HepG2 (cell line): ENCODE results near the gene KLF18. TPM values are rescaled to one million over a fixed set of nuclear protein-coding genes. Genes with fewer than 3 reads are reported as not detected.
"Not testable (repeated sequence)": the region's sequence is repeated elsewhere in the genome, so short reads cannot be mapped to it uniquely, and the experiment has no call there.

ENCODE experiments used
- ATAC-seq: fragments of 200-7000 bp; cut with Tn5 transposase; 3 replicates; pipeline ENCODE4 v1.9.1; 2020; ENCODE audit warnings: mild to moderate bottlenecking, moderate library complexity
- BruUV-seq: library from RNA; stranded (reverse); fragments of 400-500 nt; replicated peaks from 2 replicates; lab custom pipeline; 2021; lab: Mats Ljungman, UMichigan
- CTCF ChIA-PET: fragments of 300-600 bp; formaldehyde crosslinking; extraction: SDS; loops from one replicate; lab custom pipeline; 2021; ENCODE audit warnings: low total read pairs, inconsistent platforms, low intra/inter-chr PET ratio; lab: Yijun Ruan, JAX
- POLR2A ChIA-PET: fragments of 350-600 bp; sonication (Branson Sonifier 250); formaldehyde crosslinking; loops from one replicate; lab custom pipeline; 2020; ENCODE audit warnings: antibody characterized with exemption, inconsistent platforms; lab: Yijun Ruan, JAX
- DNase-seq: peaks from one replicate; pipeline ENCODE4 v3.0.0-alpha.2; 2015; ENCODE audit warnings: low spot score
- FAIRE-seq: peaks from 3 replicates; lab custom pipeline; 2011; peaks lifted over from hg19 to GRCh38; lab: Jason Lieb, UNC
- H2AFZ ChIP-seq: one replicate; pipeline ENCODE4 v1.6.1; 2011; ENCODE audit warnings: low read length, inconsistent platforms
- H3K27ac ChIP-seq: fragments of 300-600 bp; 3 replicates; pipeline ENCODE4 v1.8.0; 2011; ENCODE audit warnings: mixed run types, mild to moderate bottlenecking, mixed read lengths, low read length, inconsistent platforms; ENCODE audit not compliant: insufficient read depth; ENCODE audit errors: extremely low read length
- H3K27me3 ChIP-seq, 2 experiments: fragments of 200-600 bp in 1 of 2; 2 replicates in 1 of 2; 3 replicates in 1 of 2; pipeline versions ENCODE4 v1.6.0 to v1.8.0; 2011; ENCODE audit warnings: low read length in 2 of 2, mild to moderate bottlenecking in 2 of 2, moderate library complexity in 2 of 2, inconsistent platforms in 1 of 2; ENCODE audit not compliant: insufficient read depth in 2 of 2, control insufficient read depth in 1 of 2
- H3K36me3 ChIP-seq, 2 experiments: fragments of 200-600 bp in 1 of 2; replicated peaks in 1 of 2; 2 replicates in 1 of 2; 3 replicates in 1 of 2; pipeline versions ENCODE4 v1.5.1 to v1.8.0; 2011; ENCODE audit warnings: low read length in 2 of 2, inconsistent platforms in 1 of 2; ENCODE audit not compliant: insufficient read depth in 2 of 2, control insufficient read depth in 1 of 2
- H3K4me1 ChIP-seq: 2 replicates; pipeline ENCODE4 v1.5.1; 2012; ENCODE audit warnings: low read length, inconsistent platforms; ENCODE audit not compliant: insufficient read depth
- H3K4me2 ChIP-seq: 2 replicates; pipeline ENCODE4 v1.6.0; 2011; ENCODE audit warnings: low read depth, low read length, inconsistent platforms
- H3K4me3 ChIP-seq, 3 experiments: fragments of 200-600 bp in 1 of 3; sonication (generic), shearing (Covaris generic) in 1 of 3; replicated peaks in 1 of 3; 2 replicates each; pipeline ENCODE4 v1.5.1; 2011 to 2016; ENCODE audit warnings: low read length in 3 of 3, inconsistent platforms in 2 of 3, low read depth in 2 of 3, mild to moderate bottlenecking in 2 of 3, control low read depth in 1 of 3, mixed read lengths in 1 of 3; ENCODE audit not compliant: insufficient read depth in 1 of 3
- H3K79me2 ChIP-seq: one replicate; pipeline ENCODE4 v1.6.1; 2011; ENCODE audit warnings: low read length, inconsistent platforms; ENCODE audit not compliant: insufficient read depth
- H3K9ac ChIP-seq: 2 replicates; pipeline ENCODE4 v1.6.0; 2011; ENCODE audit warnings: mild to moderate bottlenecking, low read depth, low read length, inconsistent platforms; ENCODE audit not compliant: insufficient read depth
- H3K9me3 ChIP-seq: 2 replicates; pipeline ENCODE4 v1.5.1; 2012; ENCODE audit warnings: mild to moderate bottlenecking, low read length
- H4K20me1 ChIP-seq: 2 replicates; pipeline ENCODE4 v1.6.0; 2011; ENCODE audit warnings: inconsistent platforms, mild to moderate bottlenecking, low read length, moderate library complexity; ENCODE audit not compliant: insufficient read depth
- ATF2 ChIP-seq: sonication (generic); formaldehyde crosslinking; IDR thresholded peaks from 2 replicates; pipeline ENCODE4 v1.4.0; 2020; ENCODE audit warnings: missing genetic modification reagents
- IKZF4 ChIP-seq: sonication (generic); formaldehyde crosslinking; IDR thresholded peaks from 2 replicates; pipeline ENCODE4 v1.5.1; 2020; ENCODE audit warnings: borderline replicate concordance, mild to moderate bottlenecking, low read depth, missing genetic modification reagents; ENCODE audit errors: not compliant biosample characterization
- JUN ChIP-seq: sonication (generic); formaldehyde crosslinking; IDR thresholded peaks from 2 replicates; pipeline ENCODE4 v1.4.0; 2020; ENCODE audit warnings: mild to moderate bottlenecking, missing genetic modification reagents
- RBFOX2 ChIP-seq: fragments of 200-400 bp; formaldehyde crosslinking; IDR thresholded peaks from 2 replicates; pipeline ENCODE4 v1.6.1; 2017; ENCODE audit warnings: low read depth, mild to moderate bottlenecking, low read length
- TSC22D2 ChIP-seq: sonication (generic); formaldehyde crosslinking; IDR thresholded peaks from 2 replicates; pipeline ENCODE4 v1.5.1; 2020; ENCODE audit warnings: missing genetic modification reagents, mild to moderate bottlenecking, borderline replicate concordance
- ZNF138 ChIP-seq: sonication (generic); formaldehyde crosslinking; IDR thresholded peaks from 2 replicates; pipeline ENCODE4 v1.5.0; 2020; ENCODE audit warnings: mild to moderate bottlenecking, low read depth, missing genetic modification reagents
- ZNF326 ChIP-seq: sonication (generic); formaldehyde crosslinking; IDR thresholded peaks from 2 replicates; pipeline ENCODE4 v1.4.0; 2020; ENCODE audit warnings: missing genetic modification reagents, borderline replicate concordance
- ZNF33A ChIP-seq: sonication (generic); formaldehyde crosslinking; IDR thresholded peaks from 2 replicates; pipeline ENCODE4 v1.5.1; 2020; ENCODE audit warnings: missing genetic modification reagents, mild to moderate bottlenecking, moderate library complexity, borderline replicate concordance
- WGBS: methylation state at CpG from one replicate; pipeline ENCODE4 v1.1.6; 2017; ENCODE audit warnings: low lambda C conversion rate; 5-methylcytosine and 5-hydroxymethylcytosine counted together
- in situ Hi-C: cut with HindIII; loops from 2 replicates; pipeline ENCODE4 v1.10.0; 2017; ENCODE audit warnings: low pct_unique_long_range_greater_than_20kb; ENCODE audit not compliant: extremely low pct_ligation_motif_present
- intact Hi-C: fragments of 100-400 bp; cut with micrococcal nuclease; formaldehyde crosslinking; loops from one replicate; pipeline ENCODE4 v1.10.0; 2022; ENCODE audit not compliant: unreplicated experiment
- polyA plus RNA-seq, 8 experiments: library from polyadenylated mRNA; depleted of rRNA in 3 of 8; stranded (reverse) in 7 of 8; unstranded in 1 of 8; fragments of >200 nt; fragmentation: Illumina TruSeq in 4 of 8; extraction: Trizol in 4 of 8; gene quantifications; 2 replicates each; pipeline versions ENCODE4 v1.2.1 to v1.2.3, GENCODE V29; 2011 to 2016; ENCODE audit warnings: low read depth in 4 of 8, missing spikeins in 1 of 8, mixed read lengths in 1 of 8; ENCODE audit not compliant: insufficient read depth in 1 of 8
- total RNA-seq, 5 experiments: library from RNA; depleted of rRNA; stranded (reverse); fragments of >200 nt; fragmentation: Illumina TruSeq; extraction: Trizol; gene quantifications; 2 replicates each; pipeline ENCODE4 v1.2.3, GENCODE V29; 2016; ENCODE audit warnings: low read depth in 1 of 5
- TF ChIP-seq, protein P1 (sequence below): sonication (generic); formaldehyde crosslinking; IDR thresholded peaks from 2 replicates; pipeline ENCODE4 v1.5.0; 2020; ENCODE audit warnings: missing genetic modification reagents, mild to moderate bottlenecking, borderline replicate concordance
- TF ChIP-seq, protein P2 (sequence below): IDR thresholded peaks from 2 replicates; pipeline ENCODE4 v1.6.1; 2016; ENCODE audit warnings: low read depth, borderline replicate concordance
- TF ChIP-seq, protein P3 (sequence below): sonication (generic); formaldehyde crosslinking; IDR thresholded peaks from 2 replicates; pipeline ENCODE4 v1.8.1; 2023; ENCODE audit warnings: mild to moderate bottlenecking, inconsistent platforms, moderate library complexity, missing genetic modification reagents, borderline replicate concordance

Gene KLF18
- total and polyA plus RNA-seq, 2 of the 13 experiments (the other 11 are each of a cell fraction or from before 2014, with no cell fraction given) = not detected

DNA sequence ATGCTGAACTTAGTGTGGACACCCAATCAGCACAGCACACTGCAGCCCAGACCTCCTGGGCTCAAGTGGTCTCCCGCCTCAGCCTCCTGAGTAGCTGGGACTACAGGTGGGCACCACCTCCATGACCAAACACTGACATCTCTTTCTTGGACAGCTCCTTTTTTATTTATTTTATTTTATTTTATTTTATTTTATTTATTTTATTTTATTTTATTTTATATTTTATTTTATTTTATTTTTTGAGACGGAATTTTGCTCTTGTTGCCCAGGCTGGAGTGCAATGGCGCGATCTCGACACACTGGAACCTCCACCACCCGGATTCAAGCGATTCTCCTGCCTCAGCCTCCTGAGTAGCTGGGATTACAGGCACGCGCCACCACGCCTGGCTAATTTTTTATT, 24.2 kb downstream of the KLF18 start:
- WGBS = 75% methylated on average over 10 of the region's 10 CpGs

GRCh38 chr1:44114098-44114497, 27.3 kb downstream of the KLF18 start:
- Histone ChIP-seq H2AFZ (no peak overlapping the region), H3K9ac (no peak overlapping the region), H4K20me1 (no peaks in the 10 kb centered on the region), H3K9me3 (no peaks in the 10 kb centered on the region), H3K79me2 (no peaks in the 10 kb centered on the region), H3K27me3 (peaks cover 1 to 16% of the 10 kb centered on the region in 2 experiments; a peak in 3 of 5 replicates), H3K4me2 (no peak overlapping the region), H3K4me1 (peaks cover 6% of the 10 kb centered on the region; the same call in 1 of the 2 replicates), H3K4me3 (no peak overlapping the region), H3K27ac (no peak overlapping the region), H3K36me3 (no peaks in the 10 kb centered on the region)
- in situ Hi-C loops (no loop called here), intact Hi-C loops (no loop called here)
- BruUV-seq = no TSS peak
- no peak for ATAC-seq
- WGBS = 35% methylated on average over 7 of the region's 7 CpGs
- no peak for FAIRE-seq
- POLR2A ChIA-PET = no interaction called here
- no peak for DNase-seq
- CTCF ChIA-PET = no interaction called here
- no peak for TF ChIP-seq ATF2 (CRISPR knock-in tag)
- TF ChIP-seq, protein P1, sequence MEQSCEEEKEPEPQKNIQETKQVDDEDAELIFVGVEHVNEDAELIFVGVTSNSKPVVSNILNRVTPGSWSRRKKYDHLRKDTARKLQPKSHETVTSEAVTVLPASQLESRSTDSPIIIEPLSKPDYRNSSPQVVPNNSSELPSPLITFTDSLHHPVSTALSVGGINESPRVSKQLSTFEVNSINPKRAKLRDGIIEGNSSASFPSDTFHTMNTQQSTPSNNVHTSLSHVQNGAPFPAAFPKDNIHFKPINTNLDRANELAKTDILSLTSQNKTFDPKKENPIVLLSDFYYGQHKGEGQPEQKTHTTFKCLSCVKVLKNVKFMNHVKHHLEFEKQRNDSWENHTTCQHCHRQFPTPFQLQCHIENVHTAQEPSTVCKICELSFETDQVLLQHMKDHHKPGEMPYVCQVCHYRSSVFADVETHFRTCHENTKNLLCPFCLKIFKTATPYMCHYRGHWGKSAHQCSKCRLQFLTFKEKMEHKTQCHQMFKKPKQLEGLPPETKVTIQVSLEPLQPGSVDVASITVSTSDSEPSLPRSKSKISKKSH (CRISPR knock-in tag) = no peak
- no peak for TF ChIP-seq TSC22D2 (CRISPR knock-in tag)
- TF ChIP-seq ZNF138 (CRISPR knock-in tag) = no peak
- TF ChIP-seq ZNF33A (CRISPR knock-in tag) = no peak
- TF ChIP-seq ZNF326 (CRISPR knock-in tag) = no peak
- TF ChIP-seq, protein P2, sequence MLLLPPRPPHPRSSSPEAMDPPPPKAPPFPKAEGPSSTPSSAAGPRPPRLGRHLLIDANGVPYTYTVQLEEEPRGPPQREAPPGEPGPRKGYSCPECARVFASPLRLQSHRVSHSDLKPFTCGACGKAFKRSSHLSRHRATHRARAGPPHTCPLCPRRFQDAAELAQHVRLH = no peak
- no peak for TF ChIP-seq IKZF4 (CRISPR knock-in tag)
- no peak for TF ChIP-seq RBFOX2
- TF ChIP-seq JUN (CRISPR knock-in tag) = no peak
- TF ChIP-seq, protein P3, sequence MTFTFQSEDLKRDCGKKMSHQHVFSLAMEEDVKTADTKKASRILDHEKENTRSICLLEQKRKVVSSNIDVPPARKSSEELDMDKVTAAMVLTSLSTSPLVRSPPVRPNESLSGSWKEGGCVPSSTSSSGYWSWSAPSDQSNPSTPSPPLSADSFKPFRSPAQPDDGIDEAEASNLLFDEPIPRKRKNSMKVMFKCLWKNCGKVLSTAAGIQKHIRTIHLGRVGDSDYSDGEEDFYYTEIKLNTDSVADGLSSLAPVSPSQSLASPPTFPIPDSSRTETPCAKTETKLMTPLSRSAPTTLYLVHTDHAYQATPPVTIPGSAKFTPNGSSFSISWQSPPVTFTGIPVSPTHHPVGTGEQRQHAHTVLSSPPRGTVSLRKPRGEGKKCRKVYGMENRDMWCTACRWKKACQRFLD = no peak

More for the DNA sequence above, 24.2 kb downstream of the KLF18 start:
- H2AFZ ChIP-seq, H3K9me3 ChIP-seq, H3K4me2 ChIP-seq, H4K20me1 ChIP-seq, H3K4me1 ChIP-seq, H3K79me2 ChIP-seq, ATAC-seq, H3K4me3 ChIP-seq, intact Hi-C loops, BruUV-seq, DNase-seq, in situ Hi-C loops, CTCF ChIA-PET, FAIRE-seq, H3K27ac ChIP-seq, H3K36me3 ChIP-seq, POLR2A ChIA-PET, H3K9ac ChIP-seq: not testable (repeated sequence)
- peaks cover 1 to 25% of the 10 kb centered on the region in 2 experiments; a peak in 3 of 5 replicates for H3K27me3 ChIP-seq
